NOMO-1 treated with DMSO at 0.1 percent for 48 hours (cell line): ENCODE measurements around the gene BTBD6.
A peak's percentile ranks its signal among the peaks of the same experiment; 100 is the strongest.
"Not testable (repeated sequence)": the region's sequence is repeated elsewhere in the genome, so short reads cannot be mapped to it uniquely, and the experiment has no call there.

ENCODE experiments used
- DNase-seq: peaks from one replicate; lab custom pipeline; 2025; ENCODE audit not compliant: unreplicated experiment; lab: John Stamatoyannopoulos, UW

Gene BTBD6

DNA sequence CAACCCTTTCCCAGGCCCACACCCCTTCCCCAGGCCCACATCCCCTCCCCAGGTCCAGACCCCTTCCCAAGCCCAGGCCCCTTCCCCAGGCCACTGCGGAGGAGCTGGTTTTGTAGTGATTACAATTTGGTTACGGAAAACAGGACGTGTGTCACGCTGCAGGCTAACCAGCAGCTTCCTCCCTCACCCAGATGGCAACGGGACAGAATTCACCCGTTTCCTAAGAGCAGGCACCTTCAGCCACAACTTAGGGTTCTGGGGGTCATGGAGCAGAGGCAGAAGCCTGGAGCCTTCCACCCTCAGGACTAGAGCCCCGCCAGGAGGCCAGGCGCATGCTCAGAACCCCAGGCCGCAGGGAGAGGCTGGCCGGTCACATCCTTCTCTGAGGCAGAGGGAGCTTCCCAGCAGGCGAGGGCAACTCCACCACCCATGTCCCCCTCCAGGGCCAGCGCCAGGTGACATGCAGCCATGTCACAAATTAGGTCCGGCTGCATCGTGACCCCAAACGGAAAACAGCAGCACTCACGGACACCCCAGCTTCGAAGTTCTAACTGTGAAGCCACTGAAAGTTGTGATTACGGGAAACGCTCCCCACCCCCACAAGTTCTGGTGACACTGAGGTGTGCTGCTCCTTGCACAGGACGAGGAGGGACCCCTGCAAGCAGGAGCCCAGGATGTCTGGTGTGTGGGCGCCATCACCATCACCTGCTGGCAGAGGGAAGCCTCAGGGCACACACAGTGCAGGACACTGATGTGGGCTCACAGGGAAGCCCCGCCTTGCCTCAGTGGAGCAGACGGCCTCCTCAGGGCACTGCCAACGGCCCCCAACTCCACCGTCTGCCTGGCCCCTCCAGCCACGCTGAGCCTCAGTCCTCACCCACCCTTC, 44.7 kb downstream of the BTBD6 start:
- DNase-seq = no peak

DNA sequence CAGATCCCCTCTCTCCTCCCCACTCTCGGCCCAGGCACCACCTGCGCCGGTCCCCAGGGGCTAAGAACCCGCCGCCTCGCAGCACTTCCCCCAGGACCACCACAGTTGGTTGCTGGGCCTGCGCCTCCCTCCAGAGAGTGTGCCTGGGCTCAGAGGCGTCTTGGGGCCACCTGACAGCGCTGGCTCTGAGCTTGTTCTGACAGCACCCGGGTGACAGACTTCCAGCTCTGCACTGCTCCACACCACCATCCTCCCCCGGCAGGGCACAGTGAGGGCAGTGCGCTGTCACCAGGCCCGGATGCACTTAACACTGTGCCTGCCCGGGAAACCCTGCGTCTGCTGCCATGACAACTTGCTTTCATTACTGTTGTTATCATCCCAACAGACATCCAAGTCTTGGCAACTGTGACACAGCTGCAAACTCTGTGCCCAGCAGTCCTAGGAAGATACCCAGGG, 45.8 kb downstream of the BTBD6 start:
- DNase-seq = no peak

DNA sequence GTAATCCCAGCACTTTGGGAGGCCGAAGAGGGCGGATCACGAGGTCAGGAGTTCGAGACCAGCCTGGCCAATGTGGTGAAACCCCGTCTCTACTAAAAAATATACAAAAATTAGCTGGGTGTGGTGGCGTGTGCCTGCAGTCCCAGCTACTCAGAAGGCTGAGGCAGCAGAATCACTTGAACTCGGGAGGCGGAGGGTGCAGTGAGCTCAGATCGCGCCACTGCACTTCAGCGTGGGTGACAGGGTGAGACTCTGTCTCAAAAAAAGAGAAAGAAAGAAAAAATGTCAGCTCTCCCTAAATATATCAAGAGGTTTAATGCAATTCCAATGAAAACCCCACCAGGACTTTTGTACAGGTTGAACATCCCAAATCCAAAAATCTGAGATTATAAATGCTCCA, 49.0 kb downstream of the BTBD6 start:
- DNase-seq = not testable (repeated sequence)

DNA sequence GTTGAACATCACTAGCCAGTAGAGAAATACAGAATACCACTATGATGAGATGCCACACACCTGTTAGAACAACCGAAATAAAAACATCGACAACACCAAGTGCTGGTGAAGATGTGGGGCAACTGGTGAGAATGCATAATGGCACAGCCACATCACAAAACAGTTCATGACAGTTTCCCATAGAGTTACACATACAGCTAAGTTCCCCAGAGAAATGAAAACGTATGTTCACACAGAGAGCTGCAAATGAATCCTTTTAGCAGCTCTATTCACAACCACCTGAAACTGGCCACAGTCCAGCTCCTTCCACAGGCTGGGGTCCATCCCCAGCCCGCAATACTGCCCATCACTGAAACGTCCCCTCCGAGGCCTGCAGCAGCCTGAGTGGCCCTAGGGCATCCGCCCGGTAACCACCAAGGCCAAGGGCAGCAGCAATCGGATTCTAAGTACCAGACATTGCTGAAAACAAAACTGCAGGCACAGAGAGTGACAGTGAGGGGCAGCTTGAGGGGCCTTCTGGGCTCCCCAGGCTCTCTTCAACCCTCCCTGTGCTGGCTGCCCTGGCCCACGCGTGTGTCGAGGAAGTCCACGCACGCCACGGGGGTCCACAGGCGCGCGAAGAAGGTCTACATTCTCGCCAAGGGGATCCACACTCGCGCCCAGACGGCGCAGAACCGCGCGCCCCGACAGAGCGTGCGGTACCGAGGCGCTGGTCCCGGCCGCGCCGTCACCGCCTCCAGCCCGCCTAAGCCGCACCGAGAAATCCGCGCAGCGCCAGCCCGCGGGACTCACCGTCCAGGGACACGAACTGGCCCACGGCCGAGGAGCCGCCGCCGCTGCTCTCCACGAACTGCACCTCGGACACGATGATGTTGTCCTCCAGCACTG, 51.6 kb downstream of the BTBD6 start:
- peak; percentile 19 for DNase-seq
